A673 (cell line): ENCODE results near the gene PKP3. TPM values are rescaled to one million over a fixed set of nuclear protein-coding genes. Genes with fewer than 3 reads are reported as not detected.

Experiments used
- BruUV-seq: library from RNA; stranded (reverse); fragments of 400-500 nt; replicated peaks from 2 replicates; lab custom pipeline; 2021; lab: Mats Ljungman, UMichigan
- CTCF ChIA-PET: fragments of 300-600 bp; sonication (Branson Sonifier 250); formaldehyde crosslinking; loops from one replicate; lab custom pipeline; 2022; ENCODE audit warnings: antibody characterized with exemption; lab: Charles Lee
- POLR2A ChIA-PET: fragments of 300-600 bp; sonication (Branson Sonifier 250); formaldehyde crosslinking; loops from one replicate; lab custom pipeline; 2022; ENCODE audit warnings: antibody characterized with exemption; ENCODE audit not compliant: low non-redundant PET; lab: Charles Lee
- DNase-seq: peaks from one replicate; pipeline ENCODE4 v3.0.0-alpha.2; 2015; ENCODE audit warnings: low spot score
- H3K27ac ChIP-seq: fragments of 200-600 bp; sonication (generic); 2 replicates; pipeline ENCODE4 v1.5.1; 2016; ENCODE audit warnings: mixed run types, low read depth, mild to moderate bottlenecking, mixed read lengths, antibody characterized with exemption, low read length; ENCODE audit not compliant: poor library complexity, severe bottlenecking
- H3K27me3 ChIP-seq: fragments of 200-600 bp; sonication (generic); replicated peaks from 2 replicates; pipeline ENCODE4 v1.6.1; 2017; ENCODE audit warnings: mixed run types, low read depth, mild to moderate bottlenecking, mixed read lengths, antibody characterized with exemption, low read length; ENCODE audit not compliant: insufficient read depth, poor library complexity
- H3K36me3 ChIP-seq: fragments of 200-600 bp; sonication (generic); 2 replicates; pipeline ENCODE4 v1.6.1; 2016; ENCODE audit warnings: mixed run types, mild to moderate bottlenecking, mixed read lengths, antibody characterized with exemption, low read length; ENCODE audit not compliant: insufficient read depth, poor library complexity, severe bottlenecking
- H3K4me1 ChIP-seq: fragments of 200-600 bp; sonication (generic); 2 replicates; pipeline ENCODE4 v1.6.1; 2017; ENCODE audit warnings: mixed run types, mild to moderate bottlenecking, mixed read lengths, antibody characterized with exemption, low read length; ENCODE audit not compliant: insufficient read depth, poor library complexity, severe bottlenecking
- H3K4me3 ChIP-seq: fragments of 200-600 bp; sonication (generic); 2 replicates; pipeline ENCODE4 v1.5.1; 2016; ENCODE audit warnings: low read depth, mixed run types, mild to moderate bottlenecking, mixed read lengths, low read length; ENCODE audit not compliant: poor library complexity, severe bottlenecking
- H3K9me3 ChIP-seq: fragments of 200-600 bp; sonication (generic); 2 replicates; pipeline ENCODE4 v1.6.1; 2016; ENCODE audit warnings: mixed run types, low read depth, mild to moderate bottlenecking, mixed read lengths, antibody characterized with exemption, low read length; ENCODE audit not compliant: poor library complexity, severe bottlenecking
- EZH2 ChIP-seq: fragments of 200-600 bp; sonication (generic); IDR thresholded peaks from 2 replicates; pipeline ENCODE4 v1.6.1; 2017; ENCODE audit warnings: borderline replicate concordance, low read depth, mild to moderate bottlenecking, mixed read lengths, antibody characterized with exemption, low read length; ENCODE audit not compliant: poor library complexity, severe bottlenecking
- intact Hi-C: fragments of 100-400 bp; cut with micrococcal nuclease; formaldehyde crosslinking; loops from one replicate; pipeline ENCODE4 v1.10.0; 2022; ENCODE audit not compliant: unreplicated experiment
- total RNA-seq: library from RNA; stranded (reverse); gene quantifications from 2 replicates; pipeline ENCODE4 v1.2.3, GENCODE V29; 2021
- TF ChIP-seq, protein P1 (sequence below): fragments of 300-800, 200-600 bp; sonication (generic); conservative IDR thresholded peaks from 2 replicates; pipeline ENCODE4 v1.5.1; 2017; ENCODE audit warnings: low read depth, mild to moderate bottlenecking, antibody characterized with exemption, low read length, moderate library complexity, mixed read lengths

The PKP3 gene
- total RNA-seq, 1 experiment from 2014 or later: not detected

DNA sequence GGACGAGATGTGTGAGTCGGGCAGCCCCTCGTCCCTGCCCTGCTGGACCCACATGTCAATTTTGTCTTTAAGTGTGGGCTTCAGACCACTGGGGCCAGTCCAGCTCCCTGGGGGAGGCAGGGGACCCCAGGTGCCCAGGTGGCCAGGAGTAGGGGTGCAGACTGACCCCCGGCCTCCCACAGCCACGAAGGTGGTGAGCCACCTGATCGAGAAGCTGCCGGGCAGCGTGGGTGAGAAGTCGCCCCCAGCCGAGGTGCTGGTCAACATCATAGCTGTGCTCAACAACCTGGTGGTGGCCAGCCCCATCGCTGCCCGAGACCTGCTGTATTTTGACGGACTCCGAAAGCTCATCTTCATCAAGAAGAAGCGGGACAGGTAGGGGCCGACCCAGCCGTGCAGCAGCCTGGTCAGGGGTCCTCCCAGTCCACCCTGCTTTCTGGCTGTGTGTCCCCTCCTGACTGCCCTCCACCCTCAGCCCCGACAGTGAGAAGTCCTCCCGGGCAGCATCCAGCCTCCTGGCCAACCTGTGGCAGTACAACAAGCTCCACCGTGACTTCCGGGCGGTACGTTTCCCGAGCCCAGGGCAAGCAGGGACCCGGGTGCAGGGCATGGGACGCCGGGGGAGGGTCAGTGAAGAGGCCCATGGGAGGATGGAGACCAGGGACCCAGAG, 9.9 kb downstream of the PKP3 start:
- no TSS peak for BruUV-seq
- Histone ChIP-seq H3K4me3 (no peak overlapping the region), H3K27ac (no peak overlapping the region), H3K27me3 (no peaks in the 10 kb centered on the region), H3K36me3 (no peaks in the 10 kb centered on the region), H3K9me3 (no peaks in the 10 kb centered on the region), H3K4me1 (peaks cover 7% of the 10 kb centered on the region)
- no peak for DNase-seq
- intact Hi-C loops: no loop called here
- CTCF ChIA-PET: no interaction called here
- TF ChIP-seq, protein P1, sequence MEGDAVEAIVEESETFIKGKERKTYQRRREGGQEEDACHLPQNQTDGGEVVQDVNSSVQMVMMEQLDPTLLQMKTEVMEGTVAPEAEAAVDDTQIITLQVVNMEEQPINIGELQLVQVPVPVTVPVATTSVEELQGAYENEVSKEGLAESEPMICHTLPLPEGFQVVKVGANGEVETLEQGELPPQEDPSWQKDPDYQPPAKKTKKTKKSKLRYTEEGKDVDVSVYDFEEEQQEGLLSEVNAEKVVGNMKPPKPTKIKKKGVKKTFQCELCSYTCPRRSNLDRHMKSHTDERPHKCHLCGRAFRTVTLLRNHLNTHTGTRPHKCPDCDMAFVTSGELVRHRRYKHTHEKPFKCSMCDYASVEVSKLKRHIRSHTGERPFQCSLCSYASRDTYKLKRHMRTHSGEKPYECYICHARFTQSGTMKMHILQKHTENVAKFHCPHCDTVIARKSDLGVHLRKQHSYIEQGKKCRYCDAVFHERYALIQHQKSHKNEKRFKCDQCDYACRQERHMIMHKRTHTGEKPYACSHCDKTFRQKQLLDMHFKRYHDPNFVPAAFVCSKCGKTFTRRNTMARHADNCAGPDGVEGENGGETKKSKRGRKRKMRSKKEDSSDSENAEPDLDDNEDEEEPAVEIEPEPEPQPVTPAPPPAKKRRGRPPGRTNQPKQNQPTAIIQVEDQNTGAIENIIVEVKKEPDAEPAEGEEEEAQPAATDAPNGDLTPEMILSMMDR: no peak
- no peak for TF ChIP-seq EZH2
- POLR2A ChIA-PET: no interaction called here

DNA sequence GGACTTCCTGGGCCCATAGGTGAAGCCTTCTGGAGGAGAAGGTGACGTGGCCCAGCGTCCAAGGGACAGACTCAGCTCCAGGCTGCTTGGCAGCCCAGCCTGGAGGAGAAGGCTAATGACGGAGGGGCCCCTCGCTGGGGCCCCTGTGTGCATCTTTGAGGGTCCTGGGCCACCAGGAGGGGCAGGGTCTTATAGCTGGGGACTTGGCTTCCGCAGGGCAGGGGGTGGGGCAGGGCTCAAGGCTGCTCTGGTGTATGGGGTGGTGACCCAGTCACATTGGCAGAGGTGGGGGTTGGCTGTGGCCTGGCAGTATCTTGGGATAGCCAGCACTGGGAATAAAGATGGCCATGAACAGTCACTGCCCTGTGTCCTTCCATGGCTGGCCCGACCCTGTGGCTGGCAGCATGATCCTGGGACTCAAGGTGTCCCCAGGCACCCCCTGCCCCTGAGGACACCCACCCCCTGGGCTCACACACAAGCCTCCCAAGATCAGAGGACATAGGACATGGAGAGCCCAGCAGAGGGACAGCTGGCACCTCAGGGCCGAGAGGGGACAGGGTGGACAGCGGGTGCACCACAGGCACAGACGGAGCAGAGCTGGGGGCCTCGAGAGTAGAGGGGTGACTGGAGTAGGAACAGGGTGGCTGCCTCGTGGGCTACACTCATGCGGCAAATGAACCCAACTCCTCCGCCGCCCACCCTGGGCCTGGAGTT, 10.7 kb downstream of the PKP3 start:
- Histone ChIP-seq H3K9me3 (no peaks in the 10 kb centered on the region), H3K27ac (no peak overlapping the region), H3K36me3 (no peaks in the 10 kb centered on the region), H3K4me3 (no peak overlapping the region), H3K4me1 (peaks cover 7% of the 10 kb centered on the region), H3K27me3 (no peaks in the 10 kb centered on the region)
- POLR2A ChIA-PET: no interaction called here
- CTCF ChIA-PET: no interaction called here
- no peak for DNase-seq
- TF ChIP-seq EZH2: no peak
- TF ChIP-seq, protein P1: no peak
- intact Hi-C loops: no loop called here
- BruUV-seq: no TSS peak

DNA sequence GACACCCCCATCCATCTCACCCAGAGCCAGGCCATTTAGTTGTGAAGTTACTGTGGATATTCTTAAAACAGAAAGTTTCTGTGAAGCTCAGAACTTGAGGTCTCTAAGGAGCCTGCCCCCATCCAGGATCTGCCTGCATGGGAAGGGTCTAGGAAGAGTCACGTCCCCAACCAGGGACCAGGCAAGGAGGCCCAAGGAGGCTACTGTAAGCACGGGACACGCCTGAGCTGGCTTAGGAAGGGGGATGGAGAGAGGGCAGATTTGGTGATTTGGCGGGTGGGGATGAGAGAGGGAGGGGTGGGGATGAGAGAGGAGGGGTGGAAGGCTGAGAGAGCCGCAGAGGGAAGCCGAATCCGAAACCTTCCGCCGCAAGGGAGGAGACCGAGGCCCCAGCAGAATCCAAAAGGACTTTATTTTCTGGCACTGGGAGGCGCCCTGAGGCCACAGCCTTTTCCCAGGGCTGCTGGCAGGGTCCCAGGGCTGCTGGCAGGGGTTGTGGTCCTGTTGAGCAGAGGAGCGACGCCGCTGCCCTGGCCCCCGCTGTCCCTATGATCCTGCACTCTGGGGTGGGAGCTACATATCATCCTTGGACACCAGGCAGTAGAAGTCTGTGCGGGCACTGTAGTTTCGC, 11.4 kb downstream of the PKP3 start:
- Histone ChIP-seq H3K4me1 (peaks cover 7% of the 10 kb centered on the region), H3K27ac (no peak overlapping the region), H3K4me3 (no peak overlapping the region), H3K27me3 (no peaks in the 10 kb centered on the region), H3K9me3 (no peaks in the 10 kb centered on the region), H3K36me3 (no peaks in the 10 kb centered on the region)
- no TSS peak for BruUV-seq
- POLR2A ChIA-PET: no interaction called here
- intact Hi-C loops: no loop called here
- DNase-seq: no peak
- no peak for TF ChIP-seq EZH2
- TF ChIP-seq, protein P1: no peak
- CTCF ChIA-PET: no interaction called here
